GM21737 (cell line): ENCODE data around the gene TMEM232.
"Not testable (repeated sequence)": the region's sequence is repeated elsewhere in the genome, so short reads cannot be mapped to it uniquely, and the experiment has no call there.

ENCODE experiments used
- ATAC-seq: cut with Tn5 transposase; IDR thresholded peaks from one replicate; pipeline ENCODE4 v1.9.1; 2021; ENCODE audit warnings: mild to moderate bottlenecking, moderate library complexity; ENCODE audit not compliant: unreplicated experiment

TMEM232 gene

GRCh38 chr5:110716247-110717245, 9.9 kb downstream of the TMEM232 start:
- peak; percentile 93 for ATAC-seq

GRCh38 chr5:110707260-110707844, 19.1 kb downstream of the TMEM232 start:
- no peak for ATAC-seq

DNA sequence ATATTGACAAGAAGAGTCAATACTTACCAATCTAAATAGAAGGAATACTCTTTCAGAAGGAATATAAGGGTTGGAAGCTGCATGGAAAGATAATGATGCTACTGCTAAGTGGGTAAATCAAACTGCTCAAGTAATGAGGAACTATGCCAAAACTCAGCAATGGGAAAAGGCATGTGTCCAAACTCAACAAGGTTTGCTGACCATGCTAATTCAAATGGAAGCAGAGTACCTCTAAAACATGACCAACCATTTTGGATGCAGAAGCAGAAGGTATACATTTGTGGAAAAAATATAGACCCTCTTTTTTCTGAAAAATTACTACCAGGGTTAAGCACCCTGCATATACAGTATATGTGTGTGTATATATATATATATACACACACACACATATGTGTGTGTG, 21.1 kb downstream of the TMEM232 start:
- ATAC-seq, result no peak

GRCh38 chr5:110703481-110703880, 23.0 kb downstream of the TMEM232 start:
- no peak for ATAC-seq

DNA sequence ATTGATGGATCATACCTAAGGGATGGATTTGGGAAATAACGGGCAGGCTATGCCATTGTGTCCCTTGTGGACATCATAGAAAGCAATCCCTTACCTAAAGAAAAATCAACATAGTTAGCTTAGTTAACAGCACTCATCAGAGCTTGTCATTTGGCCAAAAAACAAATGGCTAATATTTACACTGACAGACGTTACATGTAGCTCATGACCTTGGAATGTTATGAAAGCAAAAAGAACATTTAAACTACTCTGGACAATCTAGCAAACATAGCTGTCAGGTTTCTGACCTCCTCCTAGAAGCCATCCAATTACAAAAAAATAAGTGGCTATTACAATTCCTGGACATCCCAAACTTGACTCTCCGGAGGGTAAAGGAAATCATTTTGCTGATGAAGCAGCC, 23.8 kb downstream of the TMEM232 start:
- ATAC-seq, result no peak

- no peak for ATAC-seq
Observed at GRCh38 chr5:110702300-110702699, 24.2 kb downstream of the TMEM232 start.

GRCh38 chr5:110692669-110693068, 33.8 kb downstream of the TMEM232 start:
- not testable (repeated sequence) for ATAC-seq

DNA sequence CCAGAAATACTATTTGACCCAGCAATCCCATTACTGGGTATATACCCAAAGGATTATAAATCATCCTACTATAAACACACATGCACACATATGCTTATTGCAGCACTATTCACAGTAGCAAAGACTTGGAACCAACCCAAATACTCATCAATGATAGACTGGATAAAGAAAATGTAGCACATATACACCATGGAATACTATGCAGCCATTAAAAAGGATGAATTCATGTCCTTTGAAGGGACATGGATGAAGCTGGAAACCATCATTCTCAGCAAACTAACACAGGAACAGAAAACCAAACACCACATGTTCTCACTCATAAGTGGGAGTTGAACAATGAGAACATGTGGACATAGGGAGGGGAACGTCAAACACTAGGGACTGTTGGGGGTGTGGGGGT, 35.9 kb downstream of the TMEM232 start:
- not testable (repeated sequence) for ATAC-seq

DNA sequence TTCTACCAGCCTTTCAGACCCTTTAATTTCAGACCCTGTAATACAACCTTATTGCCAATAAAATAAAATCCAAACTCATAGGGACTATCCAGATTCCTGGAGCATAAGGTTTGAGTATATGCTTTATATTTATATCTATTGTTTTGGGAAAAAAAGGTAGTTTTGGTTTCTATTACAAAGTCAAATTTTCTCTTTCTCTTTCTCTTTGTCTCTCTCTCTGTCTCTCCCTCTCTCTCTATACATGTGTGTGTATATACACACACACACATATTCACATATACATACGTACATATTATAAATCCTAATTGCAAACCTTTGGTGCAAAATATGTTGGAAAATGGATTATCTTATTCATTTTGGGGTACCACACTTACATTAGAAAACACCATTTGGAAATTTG, 39.0 kb downstream of the TMEM232 start:
- ATAC-seq, result no peak

DNA sequence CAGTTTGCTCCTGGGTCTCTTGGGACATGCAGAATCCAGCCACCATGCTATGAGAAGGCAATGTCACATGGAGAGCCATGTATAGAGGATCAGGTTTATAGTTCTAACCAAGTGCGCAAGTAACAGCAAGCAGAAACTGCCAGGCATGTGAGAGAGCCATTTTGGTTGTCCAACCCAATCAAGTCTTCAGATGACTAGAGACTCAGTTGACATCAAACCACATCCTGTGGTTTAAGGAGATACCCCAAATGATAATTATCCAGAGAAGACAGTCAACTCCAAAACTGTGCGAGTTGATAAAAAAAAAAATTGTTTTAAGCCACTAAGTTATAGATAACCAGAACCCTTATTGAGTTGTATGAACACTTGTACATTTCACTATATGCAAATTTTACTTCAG, 40.2 kb downstream of the TMEM232 start:
- no peak for ATAC-seq

- no peak for ATAC-seq
Observed at GRCh38 chr5:110681953-110682352, 44.5 kb downstream of the TMEM232 start.

DNA sequence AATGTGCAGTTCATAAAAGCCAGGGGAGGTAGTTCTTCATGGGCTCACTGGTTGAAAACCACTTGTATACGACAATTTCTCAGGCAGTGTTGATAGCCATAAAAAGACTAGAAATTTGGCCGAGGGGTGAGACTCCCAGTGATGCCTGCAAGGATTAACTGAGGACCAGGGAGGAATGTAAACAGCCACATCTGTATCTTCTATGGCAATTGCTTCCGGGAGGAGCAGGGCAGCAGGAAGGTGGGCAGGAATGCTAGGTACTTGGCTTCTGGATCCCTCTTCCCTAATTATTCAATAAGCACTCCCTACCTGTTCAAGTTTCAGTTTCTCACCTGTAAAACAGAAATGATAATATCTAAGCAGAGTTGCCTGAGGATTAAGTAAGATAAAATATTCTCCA, 45.4 kb downstream of the TMEM232 start:
- no peak for ATAC-seq

DNA sequence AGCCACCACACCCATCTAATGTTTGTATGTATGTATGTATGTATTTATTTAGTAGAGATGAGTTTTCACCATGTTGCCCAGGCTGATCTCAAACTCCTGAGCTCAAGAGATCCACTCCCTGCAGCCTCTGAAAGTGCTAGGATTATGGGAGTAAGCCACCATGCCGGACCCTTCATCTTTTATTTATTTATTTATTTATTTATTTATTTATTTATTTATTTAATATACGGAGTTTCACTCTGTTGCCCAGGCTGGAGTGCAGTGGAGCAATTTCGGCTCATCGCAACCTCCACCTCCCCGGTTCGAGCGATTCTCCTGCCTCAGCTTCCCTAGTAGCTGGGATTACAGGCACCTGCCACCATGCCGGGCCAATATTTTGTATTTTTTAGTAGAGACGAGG, 49.9 kb downstream of the TMEM232 start:
- not testable (repeated sequence) for ATAC-seq

DNA sequence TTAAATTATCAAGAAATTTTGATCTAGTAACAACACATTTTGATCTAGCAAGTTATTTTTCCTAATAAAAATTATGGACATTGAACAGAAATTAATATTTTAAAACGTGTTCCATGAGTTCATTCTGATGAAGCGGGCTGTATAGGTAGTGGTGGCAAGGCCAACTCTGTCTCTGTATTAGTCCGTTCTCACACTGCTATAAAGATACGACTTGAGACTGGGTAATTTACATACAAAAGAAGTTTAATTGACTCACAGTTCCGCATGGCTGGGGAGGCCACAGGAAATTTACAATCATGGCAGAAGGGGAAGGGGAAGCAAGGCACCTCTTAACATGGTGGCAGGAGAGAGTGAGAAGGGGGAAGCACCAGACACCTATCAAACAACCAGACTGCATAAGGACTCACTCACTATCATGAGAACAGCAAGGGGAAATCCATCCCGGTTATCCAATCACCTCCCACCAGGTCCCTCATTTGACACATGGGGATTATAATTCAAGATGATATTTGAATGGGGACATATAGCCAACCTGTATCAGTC, 61.2 kb downstream of the TMEM232 start:
- no peak for ATAC-seq

DNA sequence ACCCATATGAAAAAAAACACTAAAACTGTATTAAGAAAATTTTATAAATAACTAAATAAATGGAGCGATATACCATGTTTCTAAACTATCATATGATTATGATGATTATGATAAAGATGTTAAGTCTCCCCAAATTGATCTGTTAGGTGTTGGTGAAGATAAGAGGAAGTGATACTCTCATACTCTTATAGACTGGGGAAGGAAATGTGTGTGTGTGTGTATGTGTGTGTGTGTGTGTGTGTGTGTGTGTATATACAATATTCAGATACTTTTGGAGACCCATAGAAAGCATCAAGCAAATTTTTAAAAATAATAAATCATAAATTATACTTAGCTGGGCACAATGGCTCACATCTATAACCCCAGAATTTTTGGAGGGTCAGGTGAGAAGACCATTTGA, 62.9 kb downstream of the TMEM232 start:
- ATAC-seq, result no peak

DNA sequence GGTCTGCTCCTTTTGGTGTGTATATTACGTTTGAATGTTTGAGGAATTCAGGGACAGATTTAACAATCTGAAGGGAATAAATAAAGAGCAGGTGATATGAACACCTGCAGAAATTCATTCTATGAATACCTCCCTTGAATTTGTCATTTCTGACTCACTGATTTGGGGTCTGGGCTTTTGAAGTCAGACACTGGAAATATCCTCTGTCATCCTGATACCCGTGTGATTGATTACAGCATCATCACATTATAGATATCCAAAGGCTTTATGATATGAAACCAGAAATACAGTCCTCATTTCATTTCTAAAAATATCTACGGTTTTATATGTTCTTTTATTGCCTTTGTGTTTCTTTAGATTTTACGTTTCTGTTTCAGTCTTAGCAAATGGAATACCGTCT, 68.5 kb downstream of the TMEM232 start:
- ATAC-seq, result no peak

GRCh38 chr5:110653231-110653970, 73.1 kb downstream of the TMEM232 start:
- no peak for ATAC-seq

- no peak for ATAC-seq
Observed at GRCh38 chr5:110651507-110651906, 75.0 kb downstream of the TMEM232 start.

- no peak for ATAC-seq
Observed at GRCh38 chr5:110644357-110644756, 82.1 kb downstream of the TMEM232 start.

DNA sequence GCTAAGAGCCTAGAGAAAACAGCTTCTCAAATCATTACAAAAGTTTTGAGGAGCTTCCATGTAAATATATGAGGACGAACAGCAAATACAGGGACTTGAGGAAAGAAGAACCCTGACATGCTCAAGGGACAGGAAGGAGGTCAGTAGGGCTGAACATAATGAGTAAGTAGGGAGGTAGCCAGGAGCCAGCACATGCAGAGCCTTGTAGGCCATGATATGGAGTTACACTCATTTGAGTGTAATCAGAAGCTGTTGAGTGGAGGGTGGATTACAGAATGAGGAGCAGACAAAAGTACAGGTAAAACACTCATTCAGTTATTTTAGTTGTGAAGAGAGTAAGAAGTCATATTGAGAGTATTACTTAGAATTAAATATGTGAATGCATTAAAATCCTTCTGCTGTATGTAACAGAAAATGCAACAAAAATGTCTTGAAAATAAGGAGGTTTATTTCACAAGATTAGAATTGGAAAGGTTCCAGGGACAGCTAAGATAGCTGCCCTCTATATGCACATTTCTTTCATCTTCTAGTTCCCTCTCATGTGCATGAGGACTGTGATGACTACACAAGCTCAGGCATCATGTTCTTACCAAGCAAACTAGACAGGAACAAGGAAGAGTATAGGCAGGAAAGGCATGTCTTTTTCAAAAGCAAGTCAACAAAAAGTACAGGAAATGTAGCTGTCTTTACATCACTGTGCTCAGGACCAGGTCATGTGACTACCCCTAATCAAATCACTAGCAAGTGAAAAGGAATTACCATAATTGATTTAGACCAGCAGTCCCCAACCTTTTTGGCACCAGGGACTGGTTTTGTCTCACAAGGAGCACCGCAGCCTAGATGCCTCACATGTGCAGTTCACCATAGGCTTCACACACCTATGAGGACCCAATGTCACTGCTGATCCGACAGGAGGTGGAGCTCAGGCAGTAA, 87.2 kb downstream of the TMEM232 start:
- ATAC-seq, result no peak
